Hematopoietic multipotent progenitor cell treated with erythropoietin and hydrocortisone succinate and interleukin-3 and kit ligand, for 17 days (in vitro differentiated cells): ENCODE data around the gene AGBL5.
A peak's percentile ranks its signal among the peaks of the same experiment; 100 is the strongest.

Experiments
- DNase-seq: peaks from one replicate; pipeline ENCODE4 v3.0.0-alpha.2; 2015; ENCODE audit warnings: low spot score

Gene AGBL5

DNA sequence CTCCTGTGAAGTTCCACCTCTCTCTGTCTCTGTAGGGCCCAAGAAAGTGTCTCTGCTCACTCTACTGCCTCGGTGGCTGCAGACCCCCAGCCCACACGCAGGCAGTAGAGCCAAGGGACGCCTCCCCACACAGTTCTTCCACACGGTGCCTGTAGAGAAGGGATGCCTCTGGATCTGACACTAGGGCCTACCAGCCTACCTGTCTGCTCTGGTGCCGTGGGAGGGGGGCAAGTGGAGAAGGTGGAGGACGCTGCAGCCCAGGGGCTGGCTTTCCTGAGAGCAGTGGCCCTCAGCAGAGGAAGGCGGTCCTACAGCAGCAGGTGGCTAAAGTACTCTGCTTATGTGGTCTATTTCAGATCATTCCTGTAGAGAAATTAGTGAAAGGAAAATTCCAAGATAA, 27.7 kb upstream of the AGBL5 start:
- DNase-seq, result no peak

DNA sequence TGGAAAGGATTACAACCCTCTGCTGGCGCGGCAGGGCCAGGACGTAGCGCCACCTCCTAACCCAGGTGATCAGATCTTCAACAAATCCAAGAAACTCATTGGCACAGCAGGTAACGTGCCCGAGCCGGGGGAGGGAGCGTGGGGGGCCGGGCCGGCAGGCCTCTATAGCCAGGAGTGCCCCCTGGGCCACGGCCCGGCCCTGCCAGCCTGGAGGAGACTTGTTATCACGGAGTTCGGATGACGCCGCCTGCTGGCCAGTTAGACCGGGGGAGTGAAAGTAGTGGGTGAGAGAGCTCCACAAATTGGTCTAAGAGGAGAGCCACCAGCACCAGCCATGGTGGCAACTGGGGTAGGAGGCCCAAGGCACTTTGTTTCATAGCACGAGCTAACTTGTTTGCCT, 27.3 kb upstream of the AGBL5 start:
- no peak for DNase-seq

DNA sequence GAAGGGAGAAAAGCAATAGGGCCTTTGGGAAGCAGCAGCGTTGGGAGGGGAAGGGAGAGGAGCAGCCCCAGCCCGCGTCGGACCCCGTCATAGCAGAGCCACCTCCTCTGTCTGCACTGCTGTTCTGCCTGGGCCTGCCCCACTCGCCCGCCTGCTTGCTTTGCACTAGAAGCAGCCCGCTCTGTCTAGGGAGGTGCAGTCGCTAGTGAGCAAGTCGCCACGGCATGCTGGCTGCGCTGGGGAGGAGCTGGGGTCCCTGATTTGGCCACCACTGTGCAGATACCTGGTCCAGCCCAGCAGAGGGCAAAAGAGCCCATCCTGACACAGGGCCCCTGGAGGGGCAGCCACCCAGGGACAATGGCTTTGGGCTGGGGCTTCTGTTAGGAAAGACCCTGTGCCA, 26.7 kb upstream of the AGBL5 start:
- DNase-seq, result no peak

DNA sequence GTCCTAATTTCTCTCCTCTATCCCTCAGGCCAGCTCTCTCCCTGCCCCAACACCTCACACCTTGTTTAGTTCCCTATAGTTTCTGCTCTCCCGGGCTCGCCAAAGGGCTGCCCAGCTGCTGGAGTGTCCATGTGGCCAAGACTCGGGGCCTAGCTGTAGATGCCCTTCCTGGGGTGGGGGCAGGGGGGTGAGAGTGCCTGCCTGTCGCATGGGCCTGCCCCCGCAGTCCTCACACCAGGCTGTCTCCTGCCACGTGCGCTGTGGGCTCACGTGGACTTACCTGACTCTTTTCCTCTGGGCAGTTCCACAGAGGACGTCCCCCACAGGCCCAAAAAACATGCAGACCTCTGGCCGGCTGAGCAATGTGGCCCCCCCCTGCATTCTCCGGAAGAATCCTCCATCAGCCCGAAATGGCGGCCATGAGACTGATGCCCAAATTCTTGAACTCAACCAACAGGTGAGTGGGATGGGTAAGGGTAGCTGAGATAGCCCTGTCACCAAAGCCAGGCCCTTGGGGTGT, 26.1 kb upstream of the AGBL5 start:
- DNase-seq, result no peak

DNA sequence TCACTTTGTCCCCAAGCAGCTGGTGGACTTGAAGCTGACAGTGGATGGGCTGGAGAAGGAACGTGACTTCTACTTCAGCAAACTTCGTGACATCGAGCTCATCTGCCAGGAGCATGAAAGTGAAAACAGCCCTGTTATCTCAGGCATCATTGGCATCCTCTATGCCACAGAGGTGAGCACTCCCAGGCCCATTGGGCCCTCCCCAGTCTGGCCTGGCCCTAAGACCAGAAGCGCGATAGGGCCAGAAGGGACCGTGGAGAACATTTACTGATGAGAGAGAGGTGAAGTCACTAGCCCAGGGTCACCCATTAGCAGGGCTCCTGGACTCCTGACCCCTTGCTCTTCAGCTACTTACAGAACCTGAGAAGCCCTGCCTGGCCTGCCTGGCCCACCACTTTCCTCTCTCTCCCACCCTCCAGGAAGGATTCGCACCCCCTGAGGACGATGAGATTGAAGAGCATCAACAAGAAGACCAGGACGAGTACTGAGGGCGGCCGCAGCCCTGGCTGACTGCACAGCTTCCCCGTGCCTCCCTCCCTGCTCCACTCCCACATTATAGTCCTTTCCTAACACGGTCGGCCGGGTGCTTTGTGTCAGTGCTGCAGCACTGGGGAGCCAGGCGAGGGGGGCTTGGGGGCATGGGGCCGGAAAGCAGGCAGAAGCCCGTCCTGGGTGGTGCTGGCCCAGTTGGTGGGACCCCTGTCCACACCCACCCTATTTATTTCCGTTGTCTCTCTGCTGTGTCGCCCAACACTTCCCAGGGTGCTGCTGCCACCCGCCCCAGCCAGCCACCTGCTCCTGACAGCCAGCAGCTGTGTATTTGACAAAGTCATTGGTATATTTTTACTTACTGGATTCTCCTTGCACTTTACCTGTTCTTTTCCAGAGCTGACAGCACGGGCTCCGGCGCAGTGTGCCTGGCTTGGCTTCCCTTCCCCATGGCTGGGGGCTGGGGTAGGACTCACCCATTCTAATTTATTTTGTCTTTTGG, 25.3 kb upstream of the AGBL5 start:
- DNase-seq, result no peak

DNA sequence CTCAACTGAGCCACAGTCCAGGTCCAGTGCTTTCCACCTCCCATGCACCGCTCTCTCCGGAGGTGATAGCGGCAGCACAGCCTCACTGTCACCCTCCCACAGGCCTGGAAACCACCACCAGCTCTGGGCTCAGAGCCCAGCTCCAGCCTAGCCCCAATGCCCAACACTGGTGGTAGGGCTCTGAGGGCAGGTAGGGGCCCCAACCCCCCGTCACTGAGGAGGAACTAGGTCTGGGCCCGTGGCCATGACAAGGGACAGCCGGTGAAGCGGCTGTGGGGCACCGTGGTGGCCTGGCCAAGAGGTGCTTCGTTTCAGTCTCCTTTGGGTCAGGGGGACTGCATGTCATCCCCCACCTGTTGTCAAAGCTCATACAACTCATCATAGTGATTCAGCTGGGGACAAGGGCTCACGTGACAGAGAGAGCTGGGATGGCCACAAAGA, 24.2 kb upstream of the AGBL5 start:
- no peak for DNase-seq

DNA sequence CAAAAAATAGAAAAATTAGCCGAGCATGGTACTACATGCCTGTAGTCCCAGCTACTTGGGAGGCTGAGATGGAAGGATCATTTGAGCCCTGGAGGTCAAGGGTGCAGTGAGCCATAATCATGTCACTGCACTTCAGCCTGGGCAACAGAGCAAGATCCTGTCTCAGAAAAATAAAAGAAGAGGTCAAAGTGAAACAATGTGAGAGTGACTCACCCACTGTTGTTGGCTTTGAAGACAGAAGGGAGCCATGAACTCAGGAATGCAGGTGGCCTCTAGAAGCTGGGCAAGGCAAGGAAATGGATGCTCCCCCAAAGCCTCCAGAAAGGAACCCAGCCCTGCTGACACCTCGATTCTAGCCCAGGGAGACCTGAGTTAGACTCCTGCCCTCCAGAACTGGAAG, 22.4 kb upstream of the AGBL5 start:
- no peak for DNase-seq

DNA sequence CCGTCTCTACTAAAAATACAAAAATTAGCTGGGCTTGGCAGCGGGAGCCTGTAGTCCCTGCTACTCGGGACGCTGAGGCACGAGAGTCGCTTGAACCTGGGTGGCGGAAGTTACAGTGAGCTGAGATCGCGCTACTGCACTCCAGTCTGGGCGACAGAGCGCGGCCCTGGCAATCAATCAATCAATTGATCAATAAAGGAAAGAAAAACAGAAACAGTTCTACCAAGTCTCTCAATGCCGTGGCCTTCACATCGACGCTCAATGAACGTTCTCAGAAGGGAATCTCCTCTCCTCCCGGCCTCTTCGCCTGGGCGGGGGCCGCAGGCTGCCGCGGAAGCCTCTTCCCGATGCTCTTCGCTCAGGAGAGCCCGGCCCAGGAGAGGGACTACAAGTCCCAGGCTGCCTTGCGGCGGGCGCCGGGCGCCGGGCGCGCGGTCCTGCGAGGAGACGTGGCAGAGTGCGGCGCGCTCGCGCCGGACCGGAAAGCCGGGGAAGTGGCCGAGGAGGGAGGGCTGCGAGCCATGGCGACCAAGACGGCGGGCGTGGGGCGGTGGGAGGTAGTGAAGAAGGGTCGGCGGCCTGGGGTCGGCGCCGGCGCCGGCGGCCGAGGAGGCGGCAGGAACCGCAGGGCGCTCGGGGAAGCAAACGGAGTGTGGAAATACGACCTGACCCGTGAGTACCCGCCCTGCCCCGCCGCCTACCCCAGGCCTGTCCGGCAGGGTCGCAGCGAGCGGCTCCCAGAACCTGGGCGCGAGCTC, 18.8 kb upstream of the AGBL5 start, which contains the start of gene TMEM214:
Gene TMEM214, plus strand, starts transcription at position 471 of the 758 bp plus-strand sequence. Its CDS starts 51 bp downstream, at position 522.
- peak; percentile 79 for DNase-seq

DNA sequence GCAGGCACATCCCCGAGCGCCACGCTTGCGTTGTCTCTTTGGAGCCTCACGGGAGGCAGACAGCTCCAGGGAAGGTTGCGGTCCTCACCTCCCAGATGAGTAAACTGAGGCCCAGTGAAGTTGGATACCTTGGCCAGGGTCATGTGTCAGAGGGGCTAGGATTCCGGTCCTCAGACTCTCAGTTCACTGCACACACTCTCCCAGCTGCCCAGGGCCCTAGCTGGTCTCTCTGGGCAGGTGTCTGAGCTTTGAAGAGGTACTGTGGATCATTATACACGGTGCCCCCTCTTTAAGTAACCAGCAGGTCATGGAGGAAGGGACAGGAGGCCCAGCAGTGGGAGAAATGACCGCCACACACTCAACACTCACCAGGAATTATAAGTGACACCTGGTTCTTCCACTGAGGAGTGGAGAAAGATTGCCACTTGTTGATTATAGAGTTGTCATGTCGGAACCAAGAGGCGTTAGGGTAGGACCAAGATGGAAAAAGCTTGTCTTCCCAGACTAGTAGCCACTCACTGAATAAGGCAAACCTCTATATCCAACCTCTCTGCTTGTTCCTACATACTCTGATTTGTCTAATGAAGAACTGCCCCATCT, 18.1 kb upstream of the AGBL5 start:
- DNase-seq, result no peak

DNA sequence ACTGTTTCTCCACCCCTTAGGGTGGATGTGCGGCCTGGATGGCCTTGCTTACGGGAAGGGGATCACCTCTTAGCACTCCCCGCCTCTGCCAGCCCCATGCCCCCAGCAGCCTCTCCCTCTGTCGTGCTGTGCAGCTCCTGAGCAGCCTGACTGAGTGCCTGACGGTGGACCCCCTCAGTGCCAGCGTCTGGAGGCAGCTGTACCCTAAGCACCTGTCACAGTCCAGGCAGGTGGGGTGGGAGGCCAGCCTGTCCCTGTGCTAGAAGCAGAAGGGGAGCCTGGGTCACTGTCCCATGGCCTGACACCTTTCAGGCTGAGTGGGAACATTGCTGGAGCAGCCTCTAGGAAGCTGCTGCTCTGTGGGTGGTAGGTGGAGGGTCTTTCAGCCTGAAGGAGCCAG, 13.5 kb upstream of the AGBL5 start:
- no peak for DNase-seq

DNA sequence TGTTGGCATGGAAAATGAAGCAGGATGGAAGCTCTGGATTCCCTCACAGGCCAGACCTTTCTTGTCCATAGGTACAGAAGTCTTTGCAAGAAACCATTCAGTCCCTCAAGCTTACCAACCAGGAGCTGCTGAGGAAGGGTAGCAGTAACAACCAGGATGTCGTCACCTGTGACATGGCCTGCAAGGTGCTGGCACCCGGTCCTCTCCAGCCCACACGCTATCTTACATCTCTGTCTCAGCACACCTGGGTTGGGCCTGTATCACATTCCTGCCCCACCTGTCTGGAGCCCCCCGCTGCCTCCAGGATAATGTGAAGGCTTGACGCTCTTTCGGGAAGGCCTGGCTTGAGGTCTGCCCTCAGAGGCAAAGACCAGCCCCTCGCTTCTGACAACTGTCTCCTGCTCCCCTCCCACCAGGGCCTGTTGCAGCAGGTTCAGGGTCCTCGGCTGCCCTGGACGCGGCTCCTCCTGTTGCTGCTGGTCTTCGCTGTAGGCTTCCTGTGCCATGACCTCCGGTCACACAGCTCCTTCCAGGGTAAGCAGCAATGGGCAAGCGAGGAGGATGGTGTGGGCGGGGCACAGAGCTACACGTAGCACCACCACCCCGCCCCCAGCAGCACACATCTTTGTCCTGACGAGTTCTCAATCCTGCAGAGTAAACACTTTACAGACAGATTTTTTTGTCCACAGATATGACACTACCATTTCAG, 12.7 kb upstream of the AGBL5 start:
- no peak for DNase-seq

DNA sequence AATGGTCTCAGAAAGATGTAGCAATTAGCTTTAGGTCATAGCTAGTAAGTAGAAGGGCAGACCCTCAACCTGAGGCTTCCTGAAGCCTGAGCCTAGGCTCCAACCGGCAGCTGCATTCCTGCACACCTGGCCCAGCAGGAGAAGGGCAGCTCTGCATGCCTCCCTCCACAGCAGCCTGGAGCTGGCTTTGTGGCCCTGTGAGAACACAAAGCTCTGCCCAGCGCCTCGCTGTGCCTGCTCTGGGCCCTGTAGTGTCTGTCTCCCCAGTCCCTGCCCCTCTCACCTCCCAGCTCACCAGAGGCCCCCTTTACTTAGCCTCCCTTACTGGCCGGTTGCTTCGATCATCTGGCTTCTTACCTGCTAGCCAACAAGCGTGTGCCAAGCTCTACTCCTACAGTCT, 12.0 kb upstream of the AGBL5 start:
- no peak for DNase-seq

DNA sequence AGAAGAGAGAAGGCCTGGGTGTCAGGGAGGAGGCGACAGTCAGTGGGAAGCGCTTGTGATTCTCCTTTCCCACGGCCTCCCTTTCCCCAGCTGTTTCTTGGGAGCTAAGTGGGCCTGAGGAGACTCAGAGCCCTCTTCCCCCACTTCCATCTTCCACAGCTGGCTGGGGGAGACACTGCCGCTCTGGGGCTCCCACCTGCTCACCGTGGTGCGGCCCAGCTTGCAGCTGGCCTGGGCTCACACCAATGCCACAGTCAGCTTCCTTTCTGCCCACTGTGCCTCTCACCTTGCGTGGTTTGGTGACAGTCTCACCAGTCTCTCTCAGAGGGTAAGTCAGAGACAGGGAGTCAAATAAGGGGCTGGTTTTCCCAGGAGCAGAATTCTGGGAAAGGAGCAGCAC, 11.6 kb upstream of the AGBL5 start:
- DNase-seq, result no peak

DNA sequence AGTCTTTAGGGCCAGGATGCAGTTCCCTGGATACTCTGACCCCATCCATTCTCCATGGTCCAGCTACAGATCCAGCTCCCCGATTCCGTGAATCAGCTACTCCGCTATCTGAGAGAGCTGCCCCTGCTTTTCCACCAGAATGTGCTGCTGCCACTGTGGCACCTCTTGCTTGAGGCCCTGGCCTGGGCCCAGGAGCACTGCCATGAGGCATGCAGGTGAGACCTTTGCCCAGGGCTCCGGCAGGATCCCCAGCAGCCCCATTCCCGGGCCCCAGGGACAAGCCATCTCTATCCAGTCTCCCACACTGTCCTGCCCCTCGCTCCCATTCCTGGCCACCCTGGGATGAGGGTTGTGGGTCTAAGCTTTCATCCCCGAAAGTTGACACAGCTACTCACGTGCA, 11.2 kb upstream of the AGBL5 start:
- no peak for DNase-seq

DNA sequence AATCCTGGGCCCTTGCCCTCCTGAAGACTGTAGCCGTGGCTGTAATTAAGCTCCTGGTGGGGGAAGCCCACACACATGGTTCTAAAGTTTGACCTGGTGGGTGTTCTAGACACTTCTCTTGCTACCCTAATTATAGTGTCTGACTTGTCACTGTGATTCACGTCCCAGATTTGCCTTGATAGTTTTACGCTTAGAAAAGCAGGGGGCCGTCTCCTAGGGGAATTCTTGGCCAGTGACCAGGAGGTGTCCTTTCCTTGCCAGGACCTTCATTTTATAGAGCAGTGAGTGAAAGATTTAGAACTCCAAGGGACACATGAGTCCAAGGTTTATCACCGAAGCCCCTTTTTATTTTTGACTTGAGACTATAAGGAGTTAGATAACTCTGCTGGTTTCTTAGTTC, 9.7 kb upstream of the AGBL5 start:
- no peak for DNase-seq

DNA sequence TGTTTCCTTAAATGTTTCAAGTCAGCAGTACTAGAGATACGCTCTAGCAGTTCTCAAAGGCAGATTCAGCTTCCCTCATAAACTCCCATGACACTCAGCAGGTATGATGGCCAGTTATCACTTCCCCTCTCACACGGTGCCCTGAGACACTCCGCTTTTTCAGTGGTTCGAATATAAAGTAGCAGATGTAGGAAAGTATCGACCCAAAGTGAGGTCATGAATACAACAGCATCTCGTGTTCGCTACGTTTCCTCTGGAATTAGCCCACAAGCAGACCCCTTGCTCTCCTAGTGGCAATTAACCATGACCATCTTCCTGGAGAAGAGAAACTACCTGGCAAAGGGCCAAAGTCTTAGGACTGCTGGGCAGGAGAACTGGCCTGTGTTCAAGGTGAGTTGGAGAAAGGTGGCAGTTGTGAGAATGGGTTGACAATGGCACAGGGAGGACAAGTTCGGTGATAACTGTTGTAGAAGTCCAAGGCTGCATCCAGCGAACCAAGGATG, 9.3 kb upstream of the AGBL5 start:
- DNase-seq, result no peak

DNA sequence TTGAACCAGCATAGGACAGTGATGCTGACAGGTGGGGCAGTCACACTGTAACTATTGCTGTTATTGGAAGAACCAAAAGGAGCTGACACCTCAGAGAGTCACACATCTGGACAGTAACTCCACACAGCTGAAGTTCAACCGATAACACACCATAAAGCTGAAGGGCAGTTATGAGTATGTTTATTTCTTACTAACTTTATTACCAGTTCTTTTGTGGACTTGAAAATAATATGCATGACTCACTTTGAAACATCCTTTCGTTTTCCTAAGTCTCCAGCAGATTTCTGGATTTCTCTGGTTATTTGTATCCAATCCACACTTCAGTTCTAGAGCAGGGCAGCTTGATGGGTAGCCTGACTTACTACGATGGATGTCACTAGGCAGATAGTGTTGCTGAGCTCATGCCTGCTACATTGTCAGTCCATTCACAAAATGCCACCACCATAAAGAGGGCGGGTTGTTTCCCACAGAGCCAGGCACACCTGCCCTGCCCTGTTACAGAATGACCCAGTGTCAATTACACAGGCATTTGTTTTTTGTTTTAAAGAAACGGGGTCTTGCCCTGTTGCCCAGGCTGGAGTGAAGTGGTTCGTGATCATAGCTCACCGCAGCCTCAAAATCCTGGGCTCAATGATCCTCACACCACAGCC, 8.4 kb upstream of the AGBL5 start:
- DNase-seq, result no peak

DNA sequence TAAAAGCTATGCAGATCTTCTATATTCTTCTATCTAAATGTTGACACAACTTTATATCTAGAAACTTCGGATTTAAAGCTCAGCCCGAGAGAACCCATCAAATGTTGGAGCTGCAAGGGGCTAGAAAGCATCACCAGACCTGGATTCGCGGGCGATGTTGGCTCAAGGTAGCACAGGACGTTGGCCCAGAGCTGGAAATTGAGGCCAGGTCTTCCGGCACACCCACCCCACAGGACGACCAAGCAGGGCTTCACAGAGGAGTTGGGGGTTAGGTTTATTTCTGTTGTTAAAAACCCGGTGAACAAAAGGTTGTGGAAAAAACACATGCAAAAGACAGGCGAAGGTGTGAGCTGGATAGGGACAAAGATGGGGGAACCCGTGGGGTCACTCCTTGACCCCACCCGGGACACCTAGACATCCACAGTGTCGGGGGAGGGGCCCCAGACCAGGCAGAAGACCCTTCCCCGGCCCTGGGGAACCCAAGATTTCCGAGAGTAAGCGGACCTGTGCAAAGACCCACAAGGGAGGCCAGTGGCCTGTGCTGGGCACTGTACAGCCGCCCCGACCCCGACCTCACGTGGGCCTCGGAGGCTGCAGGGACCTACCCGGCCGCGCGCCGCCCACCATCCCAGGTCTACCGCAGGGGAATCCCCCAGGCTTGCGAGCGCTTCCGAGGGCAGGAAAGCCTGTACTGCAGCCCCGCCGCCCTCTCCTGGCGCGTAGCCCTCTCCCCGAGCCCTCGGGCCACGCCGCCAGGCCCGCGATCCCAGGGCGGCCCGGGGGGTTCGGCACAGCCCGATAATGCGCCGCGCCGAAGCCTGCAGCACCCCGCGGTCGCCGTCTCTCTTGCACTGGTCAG, 1.8 kb upstream of the AGBL5 start:
- peak; percentile 21 for DNase-seq

DNA sequence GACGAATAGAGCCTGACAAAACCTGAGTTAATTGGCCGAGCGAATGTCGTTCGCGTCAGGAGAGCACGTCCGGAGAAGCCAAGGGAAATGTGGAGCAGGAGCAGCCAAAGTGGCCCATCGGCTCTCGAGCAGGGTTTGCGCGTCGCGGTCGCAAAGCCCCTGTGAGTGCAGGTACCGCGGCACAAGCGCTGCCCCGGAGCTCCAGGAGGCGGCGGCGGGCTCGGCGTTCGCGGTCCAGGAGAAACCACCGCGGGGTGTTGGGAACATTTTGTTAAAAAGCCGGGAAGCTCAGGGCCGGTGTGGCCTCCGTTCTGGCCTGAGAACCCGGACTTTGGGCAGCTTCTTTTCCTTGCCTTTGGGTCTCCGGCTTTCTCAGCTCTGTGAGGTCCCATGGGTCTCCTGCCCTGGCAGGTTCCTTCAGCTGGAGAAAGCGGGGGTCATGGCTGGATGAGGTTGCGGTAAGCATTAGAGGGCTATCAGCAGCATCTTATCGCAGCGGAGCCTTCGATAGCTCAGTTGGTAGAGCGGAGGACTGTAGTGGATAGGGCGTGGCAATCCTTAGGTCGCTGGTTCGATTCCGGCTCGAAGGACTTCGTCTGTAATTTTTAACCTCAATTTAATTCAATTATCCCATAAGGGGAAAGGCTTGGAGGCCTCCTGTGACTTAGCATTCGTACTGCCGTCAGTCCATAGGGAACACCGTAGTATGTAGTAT, 1.0 kb upstream of the AGBL5 start:
- DNase-seq, result peak; percentile 90
